Mesenchymal stem cell (in vitro differentiated cells and primary cell): ENCODE results near the gene RGMA.
A peak's percentile ranks its signal among the peaks of the same experiment; 100 is the strongest.

ENCODE experiments used
- DNase-seq: peaks from one replicate; pipeline ENCODE4 v3.0.0-alpha.2; 2013
- H2AFZ ChIP-seq: one replicate; pipeline ENCODE4 v1.6.1; 2013; ENCODE audit warnings: low read depth, mild to moderate bottlenecking, control low read depth, inconsistent platforms, low read length, moderate library complexity
- H2AK5ac ChIP-seq: 2 replicates; pipeline ENCODE4 v1.6.1; 2013; ENCODE audit warnings: low read length, moderate library complexity, mild to moderate bottlenecking, inconsistent platforms; ENCODE audit not compliant: severe bottlenecking
- H2BK120ac ChIP-seq: one replicate; pipeline ENCODE4 v1.6.1; 2013; ENCODE audit warnings: low read depth, mild to moderate bottlenecking, inconsistent platforms, low read length, moderate library complexity
- H2BK12ac ChIP-seq, 2 experiments: one replicate each; pipeline ENCODE4 v1.6.1; 2013; ENCODE audit warnings: inconsistent platforms in 2 of 2, low read length in 2 of 2, mild to moderate bottlenecking in 2 of 2, moderate library complexity in 2 of 2, control low read depth in 1 of 2
- H2BK15ac ChIP-seq: one replicate; pipeline ENCODE4 v1.6.1; 2013; ENCODE audit warnings: mild to moderate bottlenecking, low read depth, inconsistent platforms; ENCODE audit not compliant: poor library complexity, severe bottlenecking
- H2BK5ac ChIP-seq: 2 replicates; pipeline ENCODE4 v1.6.1; 2013; ENCODE audit warnings: low read depth, mild to moderate bottlenecking, low read length, control low read depth, inconsistent platforms; ENCODE audit not compliant: poor library complexity, severe bottlenecking
- H3K14ac ChIP-seq, 2 experiments: one replicate each; pipeline ENCODE4 v1.6.1; 2013; ENCODE audit warnings: inconsistent platforms in 2 of 2, low read length in 2 of 2, control low read depth in 1 of 2, mild to moderate bottlenecking in 1 of 2, moderate library complexity in 1 of 2
- H3K18ac ChIP-seq, 2 experiments: one replicate each; pipeline ENCODE4 v1.6.1; 2013; ENCODE audit warnings: inconsistent platforms in 2 of 2, low read length in 2 of 2, control low read depth in 1 of 2, low read depth in 1 of 2, mild to moderate bottlenecking in 1 of 2
- H3K23ac ChIP-seq, 2 experiments: one replicate each; pipeline ENCODE4 v1.6.1; 2013; ENCODE audit warnings: inconsistent platforms in 2 of 2, low read length in 2 of 2, mild to moderate bottlenecking in 2 of 2, moderate library complexity in 2 of 2, control low read depth in 1 of 2
- H3K27ac ChIP-seq: 2 replicates; pipeline ENCODE4 v1.5.1; 2013; ENCODE audit warnings: mild to moderate bottlenecking, moderate library complexity, low read length, control low read depth, inconsistent platforms; ENCODE audit not compliant: poor library complexity, severe bottlenecking
- H3K27me3 ChIP-seq, 2 experiments: 2 replicates each; pipeline versions ENCODE4 v1.6.1 to v1.7.0; 2013; ENCODE audit warnings: low read length in 2 of 2, mild to moderate bottlenecking in 2 of 2, moderate library complexity in 2 of 2, control low read depth in 1 of 2, inconsistent platforms in 1 of 2; ENCODE audit not compliant: control insufficient read depth in 1 of 2, insufficient read depth in 1 of 2
- H3K36me3 ChIP-seq, 2 experiments: 2 replicates each; pipeline versions ENCODE4 v1.6.1 to v1.7.0; 2013; ENCODE audit warnings: low read length in 2 of 2, control low read depth in 1 of 2, inconsistent platforms in 1 of 2, low read depth in 1 of 2, mild to moderate bottlenecking in 1 of 2; ENCODE audit not compliant: insufficient read depth in 2 of 2, control insufficient read depth in 1 of 2
- H3K4ac ChIP-seq, 2 experiments: one replicate each; pipeline ENCODE4 v1.6.1; 2013; ENCODE audit warnings: inconsistent platforms in 2 of 2, low read length in 2 of 2, mild to moderate bottlenecking in 2 of 2, moderate library complexity in 2 of 2, control low read depth in 1 of 2, low read depth in 1 of 2
- H3K4me1 ChIP-seq: 2 replicates; pipeline ENCODE4 v1.6.1; 2013; ENCODE audit warnings: low read depth, low read length, control low read depth; ENCODE audit not compliant: control insufficient read depth, insufficient read depth
- H3K4me2 ChIP-seq: 2 replicates; pipeline ENCODE4 v1.6.1; 2013; ENCODE audit warnings: low read length, mild to moderate bottlenecking, inconsistent platforms; ENCODE audit not compliant: poor library complexity, severe bottlenecking
- H3K4me3 ChIP-seq, 2 experiments: 2 replicates each; pipeline versions ENCODE4 v1.5.1 to v1.7.0; 2013; ENCODE audit warnings: low read length in 2 of 2, mild to moderate bottlenecking in 2 of 2, control low read depth in 1 of 2, low read depth in 1 of 2; ENCODE audit not compliant: insufficient read depth in 1 of 2
- H3K79me1 ChIP-seq: replicated peaks from 2 replicates; pipeline ENCODE4 v1.6.1; 2013; ENCODE audit warnings: mild to moderate bottlenecking, control low read depth, low read length, inconsistent platforms; ENCODE audit not compliant: poor library complexity, severe bottlenecking
- H3K9ac ChIP-seq: 2 replicates; pipeline ENCODE4 v1.7.0; 2013; ENCODE audit warnings: mild to moderate bottlenecking, low read length, moderate library complexity
- H3K9me3 ChIP-seq: 2 replicates; pipeline ENCODE4 v1.7.0; 2013; ENCODE audit warnings: mild to moderate bottlenecking, low read length; ENCODE audit not compliant: control insufficient read depth
- H4K8ac ChIP-seq: one replicate; pipeline ENCODE4 v1.6.1; 2013; ENCODE audit warnings: inconsistent platforms, mild to moderate bottlenecking, low read length, moderate library complexity
- H4K91ac ChIP-seq: one replicate; pipeline ENCODE4 v1.6.1; 2013; ENCODE audit warnings: mild to moderate bottlenecking, low read length, inconsistent platforms
- whole genome bisulfite sequencing: methylation state at CpG from one replicate; pipeline ENCODE4 v1.1.7; 2013; ENCODE audit warnings: mixed read lengths; 5-methylcytosine and 5-hydroxymethylcytosine counted together

The RGMA gene

GRCh38 chr15:93057618-93058017, 31.4 kb downstream of the RGMA start:
- no peak overlapping the region for H3K4ac ChIP-seq

DNA sequence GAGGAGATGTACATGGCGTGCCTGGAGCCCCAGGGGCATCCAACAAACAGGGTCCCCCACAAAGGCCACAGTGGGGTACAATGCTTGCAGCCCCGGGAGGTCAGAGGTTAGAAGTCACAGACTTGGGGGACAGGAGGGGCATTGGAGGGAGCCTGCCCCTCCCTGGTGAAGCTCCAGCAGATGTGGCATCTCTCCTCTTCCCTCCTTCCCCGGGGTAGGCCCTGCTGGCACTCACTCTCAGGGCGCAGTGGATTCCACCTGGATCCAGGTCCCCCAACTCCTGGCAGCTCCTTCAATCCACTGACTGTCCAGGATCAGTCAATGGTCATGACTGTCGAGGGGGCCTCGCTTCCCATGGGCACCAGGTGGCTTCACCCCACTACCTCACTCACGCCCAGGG, 32.2 kb downstream of the RGMA start:
- Histone ChIP-seq H3K9ac (no peak overlapping the region), H4K91ac (peak overlapping the region; percentile 7)
- no peak for DNase-seq

More at GRCh38 chr15:93057618-93058017, 31.4 kb downstream of the RGMA start:
- WGBS, result 91% methylated on average over 8 of the region's 8 CpGs
- Histone ChIP-seq H3K9me3 (no peaks in the 10 kb centered on the region), H2AK5ac (no peak overlapping the region), H2BK120ac (no peak overlapping the region), H3K9ac (no peak overlapping the region), H3K4me3 (no peak overlapping the region), H4K91ac (no peak overlapping the region), H4K8ac (no peak overlapping the region), H2BK15ac (no peak overlapping the region), H3K18ac (no peak overlapping the region), H3K27ac (no peak overlapping the region), H3K27me3 (peaks cover 0 to 29% of the 10 kb centered on the region in 2 experiments), H2BK5ac (no peak overlapping the region), H3K23ac (no peak overlapping the region), H3K79me1 (no peaks in the 10 kb centered on the region), H2BK12ac (no peak overlapping the region), H3K14ac (no peak overlapping the region), H2AFZ (no peak overlapping the region), H3K36me3 (peaks cover 0 to 7% of the 10 kb centered on the region in 2 experiments), H3K4me1 (peaks cover 2% of the 10 kb centered on the region), H3K4me2 (no peak overlapping the region)
- DNase-seq, result no peak

GRCh38 chr15:93055211-93055610, 33.8 kb downstream of the RGMA start:
- H3K36me3 ChIP-seq, result peaks cover 0 to 20% of the 10 kb centered on the region in 2 experiments
- no peak overlapping the region for H3K27ac ChIP-seq
- no peak overlapping the region for H3K4ac ChIP-seq
- no peak overlapping the region for H3K4me3 ChIP-seq
- no peaks in the 10 kb centered on the region for H3K79me1 ChIP-seq
- no peak overlapping the region for H2BK15ac ChIP-seq
- no peak overlapping the region for H2BK5ac ChIP-seq
- no peak overlapping the region for H3K18ac ChIP-seq
- H3K4me2 ChIP-seq, result no peak overlapping the region
- no peak overlapping the region for H3K23ac ChIP-seq
- DNase-seq, result no peak
- no peak overlapping the region for H4K91ac ChIP-seq
- H4K8ac ChIP-seq, result no peak overlapping the region
- no peak overlapping the region for H3K9ac ChIP-seq
- H2AK5ac ChIP-seq, result no peak overlapping the region
- no peak overlapping the region for H2BK12ac ChIP-seq
- 90% methylated on average over 11 of the region's 11 CpGs for WGBS
- H3K4me1 ChIP-seq, result peaks cover 2% of the 10 kb centered on the region
- no peak overlapping the region for H2BK120ac ChIP-seq
- H3K27me3 ChIP-seq, result peaks cover 0 to 25% of the 10 kb centered on the region in 2 experiments
- no peaks in the 10 kb centered on the region for H3K9me3 ChIP-seq
- H3K14ac ChIP-seq, result no peak overlapping the region
- no peak overlapping the region for H2AFZ ChIP-seq

More for the DNA sequence above, 32.2 kb downstream of the RGMA start:
- no peak overlapping the region for H3K23ac ChIP-seq
- no peak overlapping the region for H2BK15ac ChIP-seq
- H3K4me1 ChIP-seq, result peaks cover 2% of the 10 kb centered on the region
- no peak overlapping the region for H2AK5ac ChIP-seq
- H2AFZ ChIP-seq, result no peak overlapping the region
- no peak overlapping the region for H4K8ac ChIP-seq
- H3K9me3 ChIP-seq, result no peaks in the 10 kb centered on the region
- 77% methylated on average over 7 of the region's 7 CpGs for WGBS
- H3K27ac ChIP-seq, result no peak overlapping the region
- H3K27me3 ChIP-seq, result peaks cover 0 to 28% of the 10 kb centered on the region in 2 experiments
- no peak overlapping the region for H2BK12ac ChIP-seq
- no peak overlapping the region for H3K4me2 ChIP-seq
- no peaks in the 10 kb centered on the region for H3K79me1 ChIP-seq
- H3K36me3 ChIP-seq, result peaks cover 0 to 7% of the 10 kb centered on the region in 2 experiments
- H3K4me3 ChIP-seq, result no peak overlapping the region
- no peak overlapping the region for H3K18ac ChIP-seq
- H3K4ac ChIP-seq, result no peak overlapping the region
- H2BK5ac ChIP-seq, result no peak overlapping the region
- no peak overlapping the region for H3K14ac ChIP-seq
- no peak overlapping the region for H2BK120ac ChIP-seq

- 93% methylated on average over 39 of the region's 39 CpGs for WGBS
- Histone ChIP-seq H3K27ac (no peak overlapping the region), H2BK5ac (no peak overlapping the region), H3K9me3 (no peaks in the 10 kb centered on the region), H2BK15ac (no peak overlapping the region), H3K4me2 (no peak overlapping the region), H3K18ac (no peak overlapping the region), H3K23ac (no peak overlapping the region), H2BK12ac (no peak overlapping the region), H2AFZ (no peak overlapping the region), H3K14ac (no peak overlapping the region), H3K27me3 (peaks cover 0 to 10% of the 10 kb centered on the region in 2 experiments), H3K4me3 (no peak overlapping the region), H2AK5ac (no peak overlapping the region), H3K36me3 (peaks cover 0 to 40% of the 10 kb centered on the region in 2 experiments), H4K8ac (no peak overlapping the region), H3K4me1 (peaks cover 2% of the 10 kb centered on the region), H3K79me1 (no peaks in the 10 kb centered on the region), H3K9ac (no peak overlapping the region), H3K4ac (no peak overlapping the region), H4K91ac (peak overlapping the region; percentile 46), H2BK120ac (no peak overlapping the region)
- DNase-seq, result no peak
These were observed 36.7 kb downstream of the RGMA start for GRCh38 chr15:93052090-93052879.
